D721Med (cell line): ENCODE measurements around the gene RPP30.

Experiments
- DNase-seq: peaks from one replicate; pipeline ENCODE4 v3.0.0; 2011; ENCODE audit warnings: low spot score; ENCODE audit not compliant: insufficient read length
- FAIRE-seq: peaks from 2 replicates; lab custom pipeline; 2011; peaks lifted over from hg19 to GRCh38; lab: Jason Lieb, UNC
- CTCF ChIP-seq: IDR thresholded peaks from 2 replicates; pipeline ENCODE4 v1.5.1; 2012; ENCODE audit warnings: mild to moderate bottlenecking, control low read depth; ENCODE audit not compliant: insufficient read depth; ENCODE audit errors: missing control alignments

The RPP30 gene

GRCh38 chr10:90923111-90923731 lies 51.4 kb downstream of the RPP30 start:
- TF ChIP-seq CTCF = no peak
- no peak for FAIRE-seq
- no peak for DNase-seq

GRCh38 chr10:90924552-90924951 lies 52.8 kb downstream of the RPP30 start:
- no peak for TF ChIP-seq CTCF
- no peak for FAIRE-seq
- DNase-seq = no peak

GRCh38 chr10:90925079-90926029 lies 53.6 kb downstream of the RPP30 start:
- FAIRE-seq = no peak
- no peak for TF ChIP-seq CTCF
- no peak for DNase-seq

- no peak for TF ChIP-seq CTCF
- DNase-seq (no peak), FAIRE-seq (no peak)
Measured at GRCh38 chr10:90927293-90927692, 55.5 kb downstream of the RPP30 start.

- DNase-seq (no peak), FAIRE-seq (no peak)
- TF ChIP-seq CTCF = no peak
Measured at GRCh38 chr10:90929179-90929578, 57.4 kb downstream of the RPP30 start.

- TF ChIP-seq CTCF = no peak
- DNase-seq = no peak
- no peak for FAIRE-seq
Measured at GRCh38 chr10:90930070-90930837, 58.5 kb downstream of the RPP30 start.
